Prostate gland (tissue), 2 donors: Measurements from ENCODE around the gene FNBP1L. TPM values are rescaled to one million over a fixed set of nuclear protein-coding genes. Genes with fewer than 3 reads are reported as not detected.

Experiments used
- DNase-seq: peaks from one replicate; pipeline ENCODE4 v3.0.0-alpha.2; 2019; ENCODE audit warnings: low spot score
- H3K27ac ChIP-seq, 2 donors: fragments of 200-600 bp; sonication (generic); 2 replicates each; pipeline ENCODE4 v1.5.1; 2017 to 2019
- H3K27me3 ChIP-seq: fragments of 200-600 bp; sonication (generic); replicated peaks from 2 replicates; pipeline ENCODE4 v1.5.1; 2019; ENCODE audit not compliant: insufficient read depth
- H3K36me3 ChIP-seq, 2 donors: fragments of 200-600 bp; sonication (generic); 1 replicate in 1 of 2; 2 replicates in 1 of 2; pipeline versions ENCODE4 v1.5.1 to v1.8.1; 2017 to 2019
- H3K4me1 ChIP-seq: fragments of 200-600 bp; sonication (generic); replicated peaks from 2 replicates; pipeline ENCODE4 v1.5.1; 2019
- H3K4me3 ChIP-seq, 2 donors: fragments of 200-600 bp; sonication (generic); 2 replicates each; pipeline ENCODE4 v1.5.1; 2017 to 2019
- H3K9me3 ChIP-seq: fragments of 200-600 bp; sonication (generic); 2 replicates; pipeline ENCODE4 v1.5.1; 2017
- POLR2A ChIP-seq: fragments of 450-650 bp; IDR thresholded peaks from one replicate; pipeline ENCODE4 v1.6.1; 2016; ENCODE audit warnings: antibody characterized with exemption, mild to moderate bottlenecking
- POLR2AphosphoS5 ChIP-seq: sonication (generic); formaldehyde crosslinking; IDR thresholded peaks from one replicate; pipeline ENCODE4 v1.6.1; 2017; ENCODE audit warnings: antibody characterized with exemption
- WGBS: methylation state at CpG from one replicate; pipeline ENCODE4 v1.1.5; 2018; 5-methylcytosine and 5-hydroxymethylcytosine counted together
- intact Hi-C: fragments of 100-400 bp; cut with DNase I; formaldehyde crosslinking; loops from one replicate; pipeline ENCODE4 v1.14.2; 2022
- total RNA-seq, 2 donors: library from RNA; depleted of rRNA; stranded (reverse); fragments of >200 nt; gene quantifications; one replicate each; pipeline ENCODE4 v1.1.0, GENCODE V29; 2016
- TF ChIP-seq, protein P1 (sequence below), 4 experiments: fragments of 200-600 bp in 2 of 4; fragments of 450-650 bp in 2 of 4; sonication (generic) in 2 of 4; IDR thresholded peaks; 1 replicate in 3 of 4; 2 replicates in 1 of 4; pipeline ENCODE4 v1.5.1; 2016 to 2019; ENCODE audit warnings: antibody characterized with exemption in 4 of 4, mild to moderate bottlenecking in 2 of 4, moderate library complexity in 2 of 4

The FNBP1L gene
- total RNA-seq, 2 donors from 2014 or later = 41.1 to 49.7 TPM

DNA sequence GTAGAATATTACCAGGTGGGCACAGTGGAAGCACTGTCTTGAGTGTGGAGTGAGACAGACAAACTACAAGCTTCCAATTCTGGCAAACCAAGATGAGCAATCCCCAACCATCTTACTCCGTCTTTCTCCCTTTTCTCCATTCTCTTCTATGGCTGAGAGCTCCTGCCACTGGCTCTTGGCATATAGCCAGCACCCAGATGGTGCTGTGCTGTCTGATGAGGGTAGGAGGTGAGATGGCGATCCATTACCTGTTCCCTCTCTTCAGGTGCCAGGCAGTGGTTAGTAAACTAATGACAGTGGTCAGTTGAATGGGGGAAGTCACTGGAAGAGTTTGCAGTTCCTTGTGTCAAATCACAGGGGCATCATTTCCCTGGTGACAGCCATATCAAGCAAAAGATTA, 108.4 kb downstream of the FNBP1L start:
- Histone ChIP-seq H3K4me1 (peaks cover 4% of the 10 kb centered on the region), H3K9me3 (no peaks in the 10 kb centered on the region), H3K36me3 (no peaks in the 10 kb centered on the region), H3K4me3 (no peak overlapping the region), H3K27ac (no peak overlapping the region), H3K27me3 (no peaks in the 10 kb centered on the region)
- WGBS = 88% methylated on average over 2 of the region's 2 CpGs
- intact Hi-C loops = no loop called here
- no peak for DNase-seq
- TF ChIP-seq POLR2AphosphoS5 (no peak), POLR2A (no peak)
- TF ChIP-seq, protein P1, sequence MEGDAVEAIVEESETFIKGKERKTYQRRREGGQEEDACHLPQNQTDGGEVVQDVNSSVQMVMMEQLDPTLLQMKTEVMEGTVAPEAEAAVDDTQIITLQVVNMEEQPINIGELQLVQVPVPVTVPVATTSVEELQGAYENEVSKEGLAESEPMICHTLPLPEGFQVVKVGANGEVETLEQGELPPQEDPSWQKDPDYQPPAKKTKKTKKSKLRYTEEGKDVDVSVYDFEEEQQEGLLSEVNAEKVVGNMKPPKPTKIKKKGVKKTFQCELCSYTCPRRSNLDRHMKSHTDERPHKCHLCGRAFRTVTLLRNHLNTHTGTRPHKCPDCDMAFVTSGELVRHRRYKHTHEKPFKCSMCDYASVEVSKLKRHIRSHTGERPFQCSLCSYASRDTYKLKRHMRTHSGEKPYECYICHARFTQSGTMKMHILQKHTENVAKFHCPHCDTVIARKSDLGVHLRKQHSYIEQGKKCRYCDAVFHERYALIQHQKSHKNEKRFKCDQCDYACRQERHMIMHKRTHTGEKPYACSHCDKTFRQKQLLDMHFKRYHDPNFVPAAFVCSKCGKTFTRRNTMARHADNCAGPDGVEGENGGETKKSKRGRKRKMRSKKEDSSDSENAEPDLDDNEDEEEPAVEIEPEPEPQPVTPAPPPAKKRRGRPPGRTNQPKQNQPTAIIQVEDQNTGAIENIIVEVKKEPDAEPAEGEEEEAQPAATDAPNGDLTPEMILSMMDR (IDR thresholded peaks at IDR 0.05) = no peak

DNA sequence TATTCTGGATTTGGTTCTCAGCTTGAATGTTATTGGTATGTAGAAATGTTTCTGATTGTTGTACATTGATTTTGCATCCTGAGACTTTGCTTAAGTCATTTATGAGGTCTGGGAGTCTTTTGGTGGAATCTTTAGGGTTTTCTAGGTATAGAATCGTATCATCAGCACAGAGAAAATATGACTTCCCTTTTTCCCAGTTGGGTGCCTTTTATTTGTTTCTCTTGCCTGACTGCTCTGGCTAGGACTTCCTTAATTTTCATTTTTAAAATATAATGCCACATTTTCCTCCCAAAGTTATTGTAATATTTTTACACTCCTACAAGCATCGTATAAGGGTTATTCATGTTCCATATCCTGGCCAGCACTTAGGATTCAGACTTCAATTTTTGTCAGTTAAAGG, 111.1 kb downstream of the FNBP1L start:
- WGBS = 90% methylated on average over 2 of the region's 2 CpGs
- Histone ChIP-seq H3K4me1 (peaks cover 4% of the 10 kb centered on the region), H3K36me3 (no peaks in the 10 kb centered on the region), H3K4me3 (no peak overlapping the region), H3K27me3 (no peaks in the 10 kb centered on the region), H3K27ac (no peak overlapping the region), H3K9me3 (no peaks in the 10 kb centered on the region)
- no peak for TF ChIP-seq POLR2A
- TF ChIP-seq, protein P1 (IDR thresholded peaks at IDR 0.05) = no peak
- no peak for TF ChIP-seq POLR2AphosphoS5
- intact Hi-C loops = no loop called here
- no peak for DNase-seq

DNA sequence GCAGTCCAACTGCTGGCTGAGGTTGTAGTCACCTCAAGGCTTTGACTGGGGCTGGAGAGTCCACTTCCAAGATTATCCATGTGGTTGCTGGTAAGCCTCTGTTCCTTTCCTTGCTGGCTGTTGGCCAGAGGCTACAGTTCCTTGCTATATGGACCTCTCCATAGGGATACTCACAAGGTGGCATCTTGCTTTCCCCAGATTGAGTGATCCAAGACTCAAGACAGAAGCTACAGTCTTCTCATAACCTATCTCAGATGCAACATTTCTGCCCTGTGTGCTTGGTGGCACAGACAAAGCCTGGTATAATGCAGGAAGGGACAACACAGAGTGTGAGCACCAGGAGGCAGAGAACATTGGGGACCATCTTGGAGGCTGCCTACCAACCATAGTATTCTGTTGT, 111.8 kb downstream of the FNBP1L start:
- intact Hi-C loops = no loop called here
- no peak overlapping the region for H3K27ac ChIP-seq
- no peaks in the 10 kb centered on the region for H3K36me3 ChIP-seq
- H3K9me3 ChIP-seq = no peaks in the 10 kb centered on the region
- DNase-seq = no peak
- H3K4me1 ChIP-seq = no peaks in the 10 kb centered on the region
- no peak overlapping the region for H3K4me3 ChIP-seq
- no peaks in the 10 kb centered on the region for H3K27me3 ChIP-seq
- no peak for TF ChIP-seq POLR2A
- no peak for TF ChIP-seq POLR2AphosphoS5
- TF ChIP-seq, protein P1 (IDR thresholded peaks at IDR 0.05) = no peak

DNA sequence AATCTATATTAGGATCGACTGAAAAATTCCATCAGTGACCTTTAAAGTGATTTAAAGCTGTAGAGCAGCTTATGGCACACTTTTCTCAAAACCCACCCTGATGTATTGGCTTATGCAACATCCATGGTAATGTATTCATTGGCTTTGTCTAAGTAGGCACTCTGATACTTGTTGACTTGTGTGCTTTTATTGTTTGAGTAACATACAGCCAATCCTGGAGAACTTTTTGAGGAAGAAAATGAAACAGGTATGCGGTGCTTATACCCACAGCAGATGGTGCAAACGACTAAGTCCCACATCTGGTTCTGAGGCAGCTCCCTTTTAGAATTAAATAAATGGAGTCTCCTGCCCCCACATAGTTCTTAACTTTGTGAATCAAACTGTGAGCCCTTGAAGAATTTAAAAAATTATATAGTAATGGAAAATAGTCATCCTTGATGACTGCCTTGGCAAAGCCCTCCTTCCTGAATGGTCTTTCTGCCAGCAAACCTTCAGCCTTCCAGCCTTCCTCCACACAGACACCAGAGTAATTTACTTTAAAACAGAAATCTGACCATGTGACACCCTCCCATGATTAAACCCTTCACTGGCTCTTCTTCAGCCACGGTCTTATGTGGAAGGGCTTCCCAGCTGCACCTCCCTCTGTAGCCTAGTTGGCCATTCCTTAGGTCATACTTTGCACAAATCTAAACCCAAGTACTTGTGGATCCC, 117.7 kb downstream of the FNBP1L start:
- no peak for DNase-seq
- no peaks in the 10 kb centered on the region for H3K27me3 ChIP-seq
- H3K4me1 ChIP-seq = no peaks in the 10 kb centered on the region
- 59% methylated on average over 4 of the region's 4 CpGs for WGBS
- H3K36me3 ChIP-seq = no peaks in the 10 kb centered on the region
- no peak overlapping the region for H3K4me3 ChIP-seq
- H3K27ac ChIP-seq = no peak overlapping the region
- no peak for TF ChIP-seq POLR2AphosphoS5
- TF ChIP-seq POLR2A = no peak
- TF ChIP-seq, protein P1 (IDR thresholded peaks at IDR 0.05) = no peak
- intact Hi-C loops = no loop called here
- no peaks in the 10 kb centered on the region for H3K9me3 ChIP-seq

DNA sequence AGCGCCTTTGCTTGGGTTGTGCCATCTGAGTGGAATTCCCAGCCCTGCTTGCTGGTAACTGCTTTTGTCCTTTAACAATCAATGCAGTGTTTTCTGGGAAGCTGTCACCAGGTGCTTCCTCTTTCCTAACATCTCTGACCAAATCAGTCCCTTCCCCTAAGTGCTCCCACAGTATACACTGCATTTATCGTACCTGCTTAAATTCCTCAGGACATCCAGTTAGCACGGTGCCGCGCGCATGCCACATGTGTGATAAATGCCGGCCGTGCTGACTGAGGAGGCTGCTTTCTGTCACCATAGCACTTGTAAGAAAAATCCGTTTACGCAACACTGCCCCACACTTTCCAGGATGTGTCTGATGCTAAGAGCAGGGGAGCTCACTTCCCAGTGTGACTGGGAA, 118.3 kb downstream of the FNBP1L start:
- Histone ChIP-seq H3K4me1 (no peaks in the 10 kb centered on the region), H3K4me3 (no peak overlapping the region), H3K36me3 (no peaks in the 10 kb centered on the region), H3K27me3 (no peaks in the 10 kb centered on the region), H3K27ac (no peak overlapping the region), H3K9me3 (no peaks in the 10 kb centered on the region)
- 79% methylated on average over 10 of the region's 10 CpGs for WGBS
- no peak for DNase-seq
- intact Hi-C loops = no loop called here
- TF ChIP-seq, protein P1 (IDR thresholded peaks at IDR 0.05) = no peak
- TF ChIP-seq POLR2A (no peak), POLR2AphosphoS5 (no peak)
